HG03060 (cell line): ENCODE data around the gene ADAP1.
"Not testable (repeated sequence)": the region's sequence is repeated elsewhere in the genome, so short reads cannot be mapped to it uniquely, and the experiment has no call there.

Source experiments
- ATAC-seq: cut with Tn5 transposase; IDR thresholded peaks from one replicate; pipeline ENCODE4 v1.9.1; 2021; ENCODE audit warnings: low read depth, moderate number of reproducible peaks; ENCODE audit not compliant: unreplicated experiment

Gene ADAP1

GRCh38 chr7:975702-976473, 21.4 kb upstream of the ADAP1 start:
- peak; percentile 0 for ATAC-seq

- ATAC-seq: peak; percentile 29
Observed at GRCh38 chr7:974820-975681, 20.6 kb upstream of the ADAP1 start, which contains the start of gene COX19. TSS of gene COX19 (minus strand) at chr7:975549. CDS start at chr7:975509, 40 bp downstream.

GRCh38 chr7:974172-974571, 19.7 kb upstream of the ADAP1 start:
- no peak for ATAC-seq

DNA sequence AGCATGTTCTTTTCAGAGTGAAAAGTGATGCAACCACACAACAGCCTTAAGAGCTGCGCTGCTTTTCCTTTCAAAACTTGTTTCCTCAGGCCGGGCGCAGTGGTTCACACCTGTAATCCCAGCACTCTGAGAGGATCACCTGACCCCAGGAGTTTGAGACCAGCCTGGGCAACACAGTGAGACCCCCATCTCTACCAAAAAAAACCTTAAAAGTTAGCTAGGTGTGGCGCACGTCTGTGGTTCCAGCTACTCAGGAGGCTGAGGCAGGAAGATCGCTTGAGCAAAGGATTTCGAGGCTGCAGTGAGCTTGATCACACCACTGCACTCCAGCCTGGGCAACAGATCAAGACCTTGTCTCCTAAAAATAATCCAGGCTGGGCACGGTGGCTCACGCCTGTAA, 18.8 kb upstream of the ADAP1 start:
- no peak for ATAC-seq

DNA sequence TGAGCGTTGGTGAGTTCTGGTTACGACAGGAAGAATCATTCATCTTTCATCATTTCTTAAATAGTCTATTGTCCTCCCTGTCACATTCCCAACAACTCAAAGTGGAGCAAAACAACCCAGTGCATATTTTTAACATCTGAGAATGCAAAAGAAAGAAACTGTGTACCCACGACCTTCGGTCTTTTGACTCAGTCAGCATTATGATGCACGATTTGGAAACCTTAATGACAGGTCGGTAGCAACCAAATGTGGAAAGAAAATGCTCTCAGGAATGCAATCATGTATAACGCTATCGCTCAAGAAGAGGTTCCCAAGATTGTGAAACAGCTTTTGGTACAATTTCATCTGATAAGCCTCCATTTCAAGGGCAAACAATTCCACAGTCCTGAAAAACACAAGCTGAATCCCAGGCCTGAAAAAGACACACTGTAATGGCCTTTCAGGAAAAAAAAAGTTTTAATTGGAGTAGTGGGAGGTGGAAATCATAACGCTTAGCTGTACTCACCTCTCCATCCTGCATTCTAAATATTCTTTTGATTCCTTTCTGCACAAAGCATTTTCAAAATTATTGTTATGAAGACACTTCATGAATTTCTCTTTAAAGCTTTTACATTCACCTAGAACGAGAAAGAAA, 18.3 kb upstream of the ADAP1 start:
- ATAC-seq: no peak

GRCh38 chr7:972110-972509, 17.6 kb upstream of the ADAP1 start:
- ATAC-seq: no peak

- no peak for ATAC-seq
Observed at GRCh38 chr7:970744-971143, 16.3 kb upstream of the ADAP1 start.

DNA sequence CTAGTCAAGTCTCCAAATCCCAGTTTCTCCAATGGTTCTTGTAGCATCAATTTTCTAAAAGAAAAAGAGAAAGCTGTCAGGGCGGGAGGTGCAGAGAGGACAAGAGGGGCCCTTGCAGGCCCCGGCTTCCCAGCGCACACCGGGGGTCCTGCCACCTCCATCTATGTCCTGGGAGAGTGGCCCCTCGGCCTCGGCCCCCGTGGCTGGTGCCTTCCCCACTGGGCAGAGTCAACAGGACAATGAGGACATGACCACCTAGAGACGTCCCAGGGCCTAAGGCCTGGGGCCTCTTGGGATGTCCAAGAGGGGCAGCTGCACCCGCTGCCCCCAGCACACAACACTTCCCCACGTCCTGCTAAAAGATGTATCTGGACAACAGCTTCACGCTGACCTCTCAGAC, 14.9 kb upstream of the ADAP1 start:
- ATAC-seq: no peak

DNA sequence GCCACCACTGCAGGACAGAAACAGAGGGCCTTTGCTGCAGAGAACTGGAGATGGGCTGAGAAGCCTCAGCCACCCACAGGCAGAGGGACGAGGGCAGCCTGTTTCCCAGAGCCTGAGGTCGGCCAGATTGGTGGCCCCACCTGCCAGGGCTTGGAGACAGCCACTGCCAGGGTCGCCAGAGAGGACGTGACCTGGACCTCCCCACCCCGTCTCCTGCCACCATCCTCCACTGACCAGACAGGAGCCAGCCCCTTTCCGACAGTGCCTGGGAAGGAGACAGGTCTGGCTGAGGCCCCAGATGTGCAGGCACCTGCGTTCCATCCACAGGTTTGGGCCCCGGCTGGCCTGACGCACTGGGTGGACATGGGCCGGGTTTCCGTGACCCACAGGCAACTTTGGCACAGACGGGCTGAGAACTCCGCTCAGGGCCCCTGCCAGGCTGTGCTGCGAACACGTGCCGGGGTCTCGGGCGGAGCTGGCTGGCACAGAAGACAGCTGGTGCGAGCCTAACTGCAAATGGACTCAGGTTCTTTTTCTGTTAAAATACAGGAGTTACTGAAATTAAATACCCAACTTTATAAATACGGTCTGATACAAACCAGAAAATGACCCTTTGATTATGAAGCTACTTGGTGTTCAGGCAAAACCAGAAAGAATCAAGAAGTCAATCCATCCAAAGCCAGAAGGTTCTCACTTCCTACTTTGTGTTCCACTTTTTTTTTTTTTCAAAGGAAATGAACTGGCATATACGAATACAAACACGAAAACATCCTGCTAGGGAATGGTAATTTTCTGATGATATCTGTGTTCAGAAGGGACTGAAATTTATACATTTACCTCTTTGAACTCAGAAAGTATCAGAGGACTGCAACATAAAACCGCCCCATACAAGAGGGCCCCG, 14.0 kb upstream of the ADAP1 start:
- ATAC-seq: no peak

DNA sequence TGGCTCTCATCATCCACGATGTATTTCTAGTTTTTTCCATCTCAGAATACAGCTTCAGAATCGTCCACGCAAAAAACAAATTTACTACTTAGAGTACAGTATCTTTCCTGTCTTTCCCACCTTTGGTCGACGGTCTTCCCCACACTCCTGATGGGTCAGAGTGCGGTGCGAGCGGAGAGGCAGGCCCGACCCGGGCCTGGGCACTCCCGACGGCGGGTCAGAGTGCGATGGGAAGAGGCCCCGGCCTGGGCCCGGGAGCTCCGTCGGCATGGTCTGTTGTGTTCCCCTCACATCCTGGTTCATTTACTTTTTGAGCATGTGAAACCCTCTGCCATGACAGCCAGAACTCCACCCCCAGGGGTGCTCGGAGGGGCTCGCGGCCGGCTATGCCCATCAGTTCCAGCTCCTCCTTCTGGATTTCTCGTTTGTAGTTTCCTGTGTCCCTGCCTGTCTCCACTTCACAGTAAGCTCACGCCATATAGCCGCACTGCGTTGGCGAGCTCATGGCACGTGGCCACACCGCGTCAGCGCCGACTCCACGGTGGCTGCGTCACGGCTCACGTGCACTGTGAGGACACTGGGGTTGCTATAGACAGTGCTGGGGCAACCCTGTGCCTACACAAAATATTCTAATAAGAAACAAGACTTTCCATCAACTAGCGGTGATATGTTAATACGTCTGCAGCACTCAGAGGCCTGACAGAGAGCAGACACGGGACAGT, 13.0 kb upstream of the ADAP1 start:
- no peak for ATAC-seq

DNA sequence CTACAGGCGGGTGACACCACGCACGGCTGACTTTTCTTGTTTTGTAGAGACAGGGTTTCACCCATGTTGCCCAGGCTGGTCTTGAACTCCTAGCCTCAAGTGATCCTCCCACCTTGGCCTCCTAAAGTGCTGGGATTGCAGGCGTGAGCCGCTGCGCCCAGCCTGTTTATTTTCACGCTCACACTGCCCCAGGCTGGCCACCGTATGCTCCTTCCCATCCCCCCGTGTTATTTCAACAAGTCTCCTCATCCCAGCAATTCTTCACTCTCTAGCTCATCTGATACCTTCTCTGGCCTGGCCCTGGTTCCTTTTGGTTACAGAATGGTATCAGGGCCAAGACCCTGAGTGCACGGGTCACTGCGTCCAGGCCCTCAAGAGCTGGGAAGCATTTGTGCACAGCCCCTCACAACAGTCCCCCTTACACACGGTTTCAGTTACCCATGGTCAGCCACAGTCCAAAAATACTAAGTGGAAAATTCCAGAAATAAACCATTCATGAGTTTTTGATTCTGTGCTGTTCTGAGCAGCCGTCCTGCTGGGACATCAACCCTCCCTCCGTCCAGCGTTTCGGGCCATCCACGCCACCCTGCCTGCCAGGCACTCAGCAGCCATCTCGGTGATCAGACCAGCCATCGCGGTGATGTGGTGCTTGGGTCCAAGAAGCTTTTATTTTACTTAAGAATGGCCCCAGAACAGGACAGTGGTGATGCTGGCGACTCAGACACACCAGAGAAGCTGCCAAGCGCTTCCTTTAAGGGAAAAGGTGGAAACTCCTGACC, 12.0 kb upstream of the ADAP1 start:
- no peak for ATAC-seq

DNA sequence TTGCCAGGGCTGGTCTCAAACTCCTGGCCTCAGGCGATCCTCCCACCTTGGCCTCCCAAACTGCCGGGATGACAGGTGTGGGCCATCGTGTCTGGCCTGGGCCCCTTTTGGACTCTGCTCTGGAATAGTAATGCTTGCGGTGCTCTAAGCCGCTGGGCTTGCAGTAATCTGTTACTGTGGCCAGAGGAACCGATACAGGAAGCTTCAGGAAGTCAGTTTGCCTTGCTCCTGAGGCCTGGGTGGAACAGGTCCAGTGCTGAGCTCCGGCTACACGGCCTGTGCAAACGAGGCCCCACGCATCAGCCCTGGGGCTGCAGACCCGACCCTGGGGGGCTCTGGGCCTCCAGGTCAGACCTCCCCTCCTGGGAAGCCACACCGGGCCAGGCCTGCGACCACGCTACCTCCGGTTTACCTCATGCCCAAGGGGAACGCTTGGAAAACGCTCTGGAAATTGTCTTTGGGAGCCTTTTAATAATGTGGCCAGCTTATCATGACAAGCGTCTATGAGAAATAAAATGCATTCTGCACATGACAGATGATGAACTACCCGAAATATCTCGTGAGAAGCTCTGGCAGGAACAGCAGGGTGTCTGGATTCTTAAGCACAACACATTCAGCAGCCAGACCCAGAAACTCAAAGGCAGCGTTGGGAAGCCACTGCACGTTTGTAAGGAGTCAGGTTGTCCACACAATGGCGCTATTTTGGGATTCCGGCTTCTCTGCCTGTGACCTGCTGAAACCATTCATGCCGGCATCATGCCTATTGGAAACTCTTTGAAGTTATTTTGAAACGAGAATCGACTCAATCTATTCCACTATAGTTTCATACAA, 10.1 kb upstream of the ADAP1 start:
- ATAC-seq: no peak

DNA sequence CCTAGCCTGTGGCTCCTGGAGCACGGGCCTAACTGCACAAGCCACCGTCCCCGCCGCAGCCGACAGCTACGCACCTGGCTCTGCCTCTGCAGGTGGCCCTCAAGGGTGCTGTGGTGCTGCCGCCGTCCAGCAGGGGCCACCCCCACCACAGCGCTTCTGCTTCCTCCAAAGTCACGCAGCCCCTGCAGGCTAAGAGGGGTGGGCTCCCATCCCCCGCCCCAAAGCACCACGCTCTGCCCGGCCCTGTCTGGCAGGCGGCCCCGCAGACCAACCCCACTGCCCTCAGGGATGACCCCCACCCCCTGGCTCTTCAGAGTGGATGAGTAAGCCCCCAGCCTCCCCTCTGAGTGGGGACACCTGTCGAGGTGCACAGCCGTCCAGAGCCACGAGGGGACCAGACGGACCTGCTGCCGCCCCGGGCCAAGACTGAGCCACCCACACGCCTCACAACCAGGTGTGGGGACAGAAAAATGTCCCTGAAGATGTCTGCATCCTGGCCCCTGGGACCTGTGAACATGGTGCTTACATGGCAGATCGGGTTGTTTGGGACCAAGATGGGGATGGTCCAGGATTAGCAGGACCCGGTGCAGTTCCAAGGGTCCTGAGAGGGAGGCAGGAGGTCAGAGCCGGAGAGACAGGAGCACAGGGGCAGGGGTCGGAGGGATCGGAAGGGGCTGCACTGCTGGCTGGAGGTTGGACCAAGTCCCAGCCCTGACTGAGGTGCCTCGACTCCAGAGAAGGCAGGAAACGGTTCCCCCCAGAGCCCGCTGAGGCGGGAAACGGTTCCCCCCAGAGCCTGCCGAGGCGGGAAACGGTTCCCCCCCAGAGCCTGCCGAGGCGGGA, 9.0 kb upstream of the ADAP1 start:
- no peak for ATAC-seq

DNA sequence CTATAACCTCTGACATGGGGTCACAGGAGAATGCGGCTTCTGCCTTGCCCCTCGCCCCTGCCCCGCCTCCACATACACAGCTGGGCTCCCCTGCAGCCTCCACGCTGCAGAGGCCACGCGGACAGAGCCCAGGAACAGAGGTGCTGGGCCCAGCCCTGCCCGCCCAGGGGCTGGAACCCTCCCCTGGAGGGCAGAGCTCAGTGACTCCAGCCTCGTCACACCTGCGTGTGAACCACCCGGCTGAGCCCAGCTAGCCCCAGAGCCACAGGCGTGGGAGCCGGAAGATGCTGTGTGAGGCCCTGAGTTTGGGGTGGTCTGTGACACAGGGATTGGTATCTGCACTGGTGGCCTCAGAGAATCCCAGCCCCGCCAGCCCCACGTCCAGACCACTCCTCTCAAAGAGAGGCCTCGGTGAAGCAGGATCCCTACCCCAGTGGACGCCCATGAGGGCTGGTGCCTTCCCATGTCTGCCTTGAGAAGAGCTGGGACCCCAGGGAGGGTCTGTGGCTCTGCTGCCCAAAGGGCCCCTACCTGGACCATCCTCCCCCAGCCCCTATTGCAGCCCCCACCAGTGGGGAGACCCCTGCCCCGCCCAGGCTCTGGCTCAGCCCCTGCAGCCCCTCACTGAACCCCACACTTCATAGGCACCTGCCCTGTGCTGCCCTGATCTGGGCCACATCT, 8.1 kb upstream of the ADAP1 start:
- ATAC-seq: no peak

- no peak for ATAC-seq
Observed at GRCh38 chr7:961546-962400, 7.3 kb upstream of the ADAP1 start.

GRCh38 chr7:960972-961371, 6.5 kb upstream of the ADAP1 start:
- ATAC-seq: not testable (repeated sequence)
